ENCODE measurements around the gene TSEN15. TPM values are rescaled to one million over a fixed set of nuclear protein-coding genes. Genes with fewer than 3 reads are reported as not detected.
A peak's percentile ranks its signal among the peaks of the same experiment; 100 is the strongest.
"Not testable (repeated sequence)": the region's sequence is repeated elsewhere in the genome, so short reads cannot be mapped to it uniquely, and the experiment has no call there.

TSEN15 gene
- total RNA-seq, 2 experiments from 2014 or later, result 45.1 to 48.7 TPM

DNA sequence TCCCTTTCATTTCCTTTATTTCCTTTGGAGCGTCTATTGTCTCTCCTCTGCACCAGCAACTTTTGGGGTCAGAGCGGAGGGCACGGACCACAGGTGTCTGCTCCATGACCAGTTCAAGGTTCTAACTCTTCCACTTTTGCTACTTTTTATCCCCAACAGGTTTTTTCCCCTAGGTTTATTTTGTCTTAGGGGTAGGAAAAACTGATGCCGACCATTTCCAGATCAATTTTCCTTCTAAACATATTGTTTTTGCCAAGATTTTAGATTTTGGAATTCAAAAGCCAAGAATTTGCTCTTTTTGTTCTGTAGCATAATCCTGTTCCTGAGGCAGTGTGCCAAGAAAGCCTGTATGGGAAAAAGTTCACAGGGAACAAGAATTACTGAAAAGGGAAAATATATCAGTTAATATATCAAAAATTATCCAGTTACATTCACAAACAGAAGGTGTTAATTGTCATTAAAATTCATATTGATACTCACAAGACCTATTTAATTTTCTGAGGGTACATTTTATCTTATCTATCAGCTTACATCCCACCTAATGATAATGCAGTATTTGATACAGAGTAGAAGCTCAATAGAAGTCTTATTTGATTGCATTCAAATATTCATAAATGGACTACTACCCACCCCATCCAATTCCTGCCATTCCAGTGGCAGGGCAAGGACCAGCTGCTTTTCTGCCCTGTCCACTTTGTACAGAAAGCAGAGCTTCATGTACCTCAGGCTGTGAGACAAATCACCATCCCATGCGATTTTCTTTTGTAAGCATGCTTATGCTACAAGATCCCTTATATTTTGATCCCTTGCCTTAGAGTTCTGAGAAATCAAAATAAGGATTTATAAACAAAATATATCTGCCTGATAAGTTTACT is 31.2 kb downstream of the TSEN15 start:
- H3K4me3 Mint-ChIP-seq, result no peak overlapping the region
- H3K27me3 Mint-ChIP-seq (ENCODE audit: low read depth), result no peaks in the 10 kb centered on the region
- ATAC-seq (no peak), DNase-seq (no peak)
- POLR2A ChIA-PET, result no interaction called here
- H3K27ac Mint-ChIP-seq, result no peak overlapping the region
- H3K36me3 Mint-ChIP-seq (ENCODE audit: low read depth), result no peaks in the 10 kb centered on the region
- H3K9me3 Mint-ChIP-seq (ENCODE audit: insufficient read depth), result no peaks in the 10 kb centered on the region
- CTCF ChIA-PET, result interaction anchor here (0.6 kb wide), 1 partner anchor 37 kb away, joined by 3 read pairs; no protein-coding TSS in a partner anchor
- no peaks in the 10 kb centered on the region for H3K4me1 Mint-ChIP-seq (ENCODE audit: low read depth)

DNA sequence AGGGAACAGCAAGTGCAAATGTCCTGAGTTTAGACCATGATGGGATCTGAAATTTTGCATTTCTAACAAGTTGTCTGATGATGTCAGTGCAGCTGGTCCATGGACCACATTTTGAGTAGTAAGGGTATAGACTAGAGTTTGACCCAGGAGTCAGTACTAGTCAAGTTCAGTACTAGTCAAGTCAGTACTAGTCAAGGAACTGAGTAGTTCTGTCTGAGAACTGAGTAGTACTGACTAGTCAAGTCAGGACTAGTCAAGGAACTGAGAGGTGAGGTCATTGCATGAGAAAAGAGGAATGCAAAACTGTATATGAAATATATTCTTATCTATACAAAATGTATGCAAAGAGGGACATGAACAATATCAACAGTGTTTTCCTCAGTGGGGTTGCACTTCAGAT is 34.1 kb downstream of the TSEN15 start:
- no peaks in the 10 kb centered on the region for H3K4me1 Mint-ChIP-seq (ENCODE audit: low read depth)
- H3K9me3 Mint-ChIP-seq (ENCODE audit: insufficient read depth), result no peaks in the 10 kb centered on the region
- H3K27ac Mint-ChIP-seq, result no peak overlapping the region
- DNase-seq (no peak), ATAC-seq (no peak)
- H3K36me3 Mint-ChIP-seq (ENCODE audit: low read depth), result no peaks in the 10 kb centered on the region
- no peak overlapping the region for H3K4me3 Mint-ChIP-seq
- POLR2A ChIA-PET, result no interaction called here
- CTCF ChIA-PET, result no interaction called here
- no peaks in the 10 kb centered on the region for H3K27me3 Mint-ChIP-seq (ENCODE audit: low read depth)

DNA sequence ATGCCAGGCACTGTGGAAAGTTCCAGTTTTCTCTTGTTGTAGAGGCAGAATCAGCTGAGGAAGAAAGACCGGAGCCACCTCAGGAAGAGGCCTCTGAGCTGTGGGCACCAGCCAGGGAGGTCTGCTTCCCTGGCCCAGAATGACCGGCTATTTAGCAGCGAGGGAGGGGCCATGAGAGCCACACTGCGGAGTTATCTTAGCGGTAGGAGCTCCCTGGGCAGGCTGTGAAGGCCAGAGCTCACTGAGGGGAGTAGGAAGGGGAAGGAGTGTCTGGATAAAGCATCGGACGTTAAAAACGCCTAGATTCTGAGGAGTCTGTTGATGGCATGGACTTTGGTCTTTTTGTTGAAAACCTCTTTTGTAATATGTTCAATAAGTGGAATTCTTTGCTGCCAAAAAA is 36.5 kb downstream of the TSEN15 start:
- H3K36me3 Mint-ChIP-seq (ENCODE audit: low read depth), result no peaks in the 10 kb centered on the region
- no peaks in the 10 kb centered on the region for H3K9me3 Mint-ChIP-seq (ENCODE audit: insufficient read depth)
- H3K27ac Mint-ChIP-seq, result no peak overlapping the region
- H3K4me3 Mint-ChIP-seq, result no peak overlapping the region
- no peak for DNase-seq
- no peak for ATAC-seq
- CTCF ChIA-PET, result interaction anchor here (1.3 kb wide), 1 partner anchor 13 kb away, joined by 3 read pairs; no protein-coding TSS in a partner anchor
- no peaks in the 10 kb centered on the region for H3K4me1 Mint-ChIP-seq (ENCODE audit: low read depth)
- H3K27me3 Mint-ChIP-seq (ENCODE audit: low read depth), result no peaks in the 10 kb centered on the region
- POLR2A ChIA-PET, result no interaction called here

DNA sequence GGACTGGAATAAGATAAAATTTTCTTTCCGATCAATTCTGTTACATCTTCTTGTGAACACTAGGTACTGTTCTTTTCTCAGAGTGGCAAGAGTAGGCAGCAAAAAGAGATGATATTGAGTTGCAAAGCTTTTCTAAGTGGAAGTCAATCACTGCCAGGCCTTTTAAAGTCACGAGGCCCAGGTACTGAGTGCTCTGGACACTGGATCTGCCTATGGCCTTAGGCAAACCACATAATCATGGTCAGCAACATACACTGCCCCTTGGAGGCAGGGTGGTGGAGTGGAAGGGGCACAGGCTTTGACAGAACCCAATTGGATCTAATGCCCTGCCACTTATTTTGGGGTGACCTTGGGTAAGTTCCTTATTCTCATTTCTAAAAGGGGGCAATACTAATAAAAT is 41.5 kb downstream of the TSEN15 start:
- DNase-seq (no peak), ATAC-seq (no peak)
- ChIA-PET POLR2A (no interaction called here), CTCF (interaction anchor here (0.9 kb wide), 1 partner anchor 36 kb away, joined by 3 read pairs; no protein-coding TSS in a partner anchor)
- H3K4me1 Mint-ChIP-seq (ENCODE audit: low read depth), result no peaks in the 10 kb centered on the region
- H3K9me3 Mint-ChIP-seq (ENCODE audit: insufficient read depth), result no peaks in the 10 kb centered on the region
- H3K27me3 Mint-ChIP-seq (ENCODE audit: low read depth), result no peaks in the 10 kb centered on the region
- H3K27ac Mint-ChIP-seq, result no peak overlapping the region
- no peak overlapping the region for H3K4me3 Mint-ChIP-seq
- peaks cover 4% of the 10 kb centered on the region for H3K36me3 Mint-ChIP-seq (ENCODE audit: low read depth)

DNA sequence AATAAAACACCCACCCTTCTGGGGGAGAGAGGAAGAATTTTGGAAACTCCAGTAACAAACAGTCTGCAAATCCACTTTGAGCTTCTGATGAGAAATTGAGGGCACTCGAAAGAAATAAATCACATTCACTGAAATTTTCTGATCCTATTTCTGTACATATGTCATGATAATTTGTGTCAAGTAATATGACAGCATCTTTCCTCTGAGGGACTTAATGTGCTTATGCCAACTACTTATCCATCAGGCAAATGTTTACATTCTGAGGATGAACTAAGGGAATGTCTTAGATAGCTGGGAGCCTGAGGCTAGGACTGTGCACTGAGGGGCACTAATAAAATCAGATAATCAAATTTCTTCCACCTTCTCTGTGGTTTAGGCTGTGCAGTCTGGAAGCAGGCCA is 44.5 kb downstream of the TSEN15 start:
- no peak overlapping the region for H3K27ac Mint-ChIP-seq
- H3K4me3 Mint-ChIP-seq, result no peak overlapping the region
- CTCF ChIA-PET, result no interaction called here
- POLR2A ChIA-PET, result no interaction called here
- ATAC-seq, result no peak
- no peaks in the 10 kb centered on the region for H3K9me3 Mint-ChIP-seq (ENCODE audit: insufficient read depth)
- H3K27me3 Mint-ChIP-seq (ENCODE audit: low read depth), result no peaks in the 10 kb centered on the region
- H3K4me1 Mint-ChIP-seq (ENCODE audit: low read depth), result no peaks in the 10 kb centered on the region
- DNase-seq, result no peak
- H3K36me3 Mint-ChIP-seq (ENCODE audit: low read depth), result peaks cover 8% of the 10 kb centered on the region

DNA sequence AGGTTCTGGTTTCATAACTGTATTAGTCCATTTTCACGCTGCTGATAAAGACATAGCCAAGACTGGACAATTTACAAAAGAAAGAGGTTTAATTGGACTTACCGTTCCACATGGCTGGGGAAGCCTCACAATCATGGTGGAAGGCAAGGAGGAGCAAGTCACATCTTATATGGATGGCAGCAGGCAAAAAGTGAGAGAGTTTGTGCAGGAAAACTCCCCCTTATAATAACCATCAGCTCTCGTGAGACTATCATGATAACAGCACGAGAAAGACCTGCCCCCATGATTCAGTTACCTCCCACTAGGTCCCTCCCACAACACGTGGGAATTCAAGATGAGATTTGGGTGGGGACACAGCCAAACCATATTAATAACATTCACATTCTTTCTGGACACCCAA is 45.0 kb downstream of the TSEN15 start:
- H3K36me3 Mint-ChIP-seq (ENCODE audit: low read depth), result not testable (repeated sequence)

DNA sequence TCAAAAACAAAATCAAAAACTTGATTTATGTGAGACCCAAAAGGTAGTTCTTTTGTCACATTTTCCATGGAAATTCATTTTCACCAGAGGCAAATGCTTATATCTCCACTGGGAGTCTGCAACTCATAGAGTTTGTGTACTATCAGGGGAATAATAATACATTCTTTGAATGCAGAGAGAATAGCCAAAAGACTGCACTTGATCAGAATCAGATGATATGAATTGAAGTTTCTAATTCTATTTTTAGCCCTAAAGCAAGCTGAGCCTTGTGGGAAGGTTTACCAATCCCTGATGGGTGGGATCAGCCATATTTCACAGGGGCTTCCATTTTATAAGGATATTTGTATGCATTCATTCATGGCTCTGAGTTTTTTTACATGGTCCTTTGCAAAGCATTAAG is 49.6 kb downstream of the TSEN15 start:
- Mint-ChIP-seq H3K9me3 (ENCODE audit: insufficient read depth) (peaks cover under 1% of the 10 kb centered on the region), H3K27ac (no peak overlapping the region), H3K4me3 (no peak overlapping the region), H3K4me1 (ENCODE audit: low read depth) (no peaks in the 10 kb centered on the region), H3K36me3 (ENCODE audit: low read depth) (peaks cover 8% of the 10 kb centered on the region), H3K27me3 (ENCODE audit: low read depth) (no peaks in the 10 kb centered on the region)
- no peak for DNase-seq
- ATAC-seq, result no peak
- ChIA-PET CTCF (no interaction called here), POLR2A (no interaction called here)

More for the DNA sequence above, 45.0 kb downstream of the TSEN15 start:
- CTCF ChIA-PET; H3K4me1 Mint-ChIP-seq (ENCODE audit: low read depth); H3K27me3 Mint-ChIP-seq (ENCODE audit: low read depth); DNase-seq; H3K4me3 Mint-ChIP-seq; H3K9me3 Mint-ChIP-seq (ENCODE audit: insufficient read depth); ATAC-seq; H3K27ac Mint-ChIP-seq; POLR2A ChIA-PET: not testable (repeated sequence)

DNA sequence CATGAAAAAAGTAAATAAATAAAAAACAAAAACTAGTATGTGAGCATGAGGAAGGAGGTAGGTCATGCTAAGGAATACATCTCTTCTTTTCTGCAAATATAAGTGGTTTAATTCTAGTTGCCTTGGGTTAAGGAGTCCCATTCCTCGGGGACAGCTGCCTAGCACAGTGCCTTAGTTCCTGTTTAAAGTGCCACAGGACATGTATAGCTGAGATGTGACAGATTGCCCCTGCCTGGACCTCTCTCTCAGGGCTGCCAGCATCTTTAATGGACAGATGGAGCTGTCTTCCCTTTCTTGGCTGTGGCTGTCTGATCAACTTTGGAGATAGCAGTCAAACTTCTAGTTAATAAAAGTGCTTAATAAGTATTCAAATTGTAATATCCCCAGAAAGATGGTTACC is 50.0 kb downstream of the TSEN15 start:
- H3K4me3 Mint-ChIP-seq, result no peak overlapping the region
- ChIA-PET POLR2A (no interaction called here), CTCF (no interaction called here)
- H3K9me3 Mint-ChIP-seq (ENCODE audit: insufficient read depth), result peaks cover 5% of the 10 kb centered on the region
- H3K27me3 Mint-ChIP-seq (ENCODE audit: low read depth), result no peaks in the 10 kb centered on the region
- no peaks in the 10 kb centered on the region for H3K4me1 Mint-ChIP-seq (ENCODE audit: low read depth)
- ATAC-seq (no peak), DNase-seq (no peak)
- H3K27ac Mint-ChIP-seq, result no peak overlapping the region
- peaks cover 4% of the 10 kb centered on the region for H3K36me3 Mint-ChIP-seq (ENCODE audit: low read depth)

DNA sequence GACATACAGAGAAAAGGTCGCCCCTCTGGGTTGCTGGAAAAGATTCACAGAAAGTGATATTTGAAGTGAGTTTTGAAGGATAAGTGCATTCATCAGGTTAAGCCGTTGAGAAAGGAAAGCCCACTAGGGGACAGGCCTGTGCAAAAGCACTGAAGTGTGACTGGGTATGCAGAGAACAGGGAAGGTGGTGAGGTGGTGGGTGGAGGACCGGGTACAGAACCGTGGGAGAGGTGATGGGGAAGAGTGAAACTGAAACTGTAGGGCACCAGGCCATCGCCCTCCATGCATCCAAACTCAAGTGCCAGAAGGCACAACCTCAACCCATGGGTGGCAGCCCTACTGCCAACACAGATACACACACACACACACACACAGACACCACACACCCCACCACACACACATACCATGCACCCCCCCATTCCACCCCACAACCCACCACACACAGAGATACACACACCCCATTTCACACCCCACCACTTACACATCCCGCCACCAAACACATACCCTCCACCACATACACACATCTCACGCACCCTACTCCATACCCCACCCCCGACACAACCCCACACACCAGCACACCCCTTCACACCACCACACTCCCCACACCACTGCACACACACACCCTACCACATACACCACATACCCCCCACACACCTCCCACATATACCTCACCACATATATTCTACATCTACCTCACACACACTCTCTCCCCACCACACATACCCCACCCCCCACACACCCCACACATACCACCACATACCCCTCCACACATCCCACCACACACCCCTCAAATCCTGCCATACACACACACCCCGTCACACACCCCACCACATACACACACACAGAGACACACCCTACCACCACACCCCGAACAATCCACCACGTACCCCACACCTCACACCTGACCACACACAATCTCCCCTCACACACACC is 59.0 kb downstream of the TSEN15 start:
- peak; percentile 21 for DNase-seq
- Mint-ChIP-seq H3K36me3 (ENCODE audit: low read depth) (no peaks in the 10 kb centered on the region), H3K27me3 (ENCODE audit: low read depth) (no peaks in the 10 kb centered on the region), H3K9me3 (ENCODE audit: insufficient read depth) (peaks cover 10% of the 10 kb centered on the region), H3K4me3 (no peak overlapping the region), H3K27ac (peak overlapping the region; percentile 50), H3K4me1 (ENCODE audit: low read depth) (peaks cover 6% of the 10 kb centered on the region)
- CTCF ChIA-PET, result no interaction called here
- peak; percentile 47 for ATAC-seq
- POLR2A ChIA-PET, result no interaction called here

DNA sequence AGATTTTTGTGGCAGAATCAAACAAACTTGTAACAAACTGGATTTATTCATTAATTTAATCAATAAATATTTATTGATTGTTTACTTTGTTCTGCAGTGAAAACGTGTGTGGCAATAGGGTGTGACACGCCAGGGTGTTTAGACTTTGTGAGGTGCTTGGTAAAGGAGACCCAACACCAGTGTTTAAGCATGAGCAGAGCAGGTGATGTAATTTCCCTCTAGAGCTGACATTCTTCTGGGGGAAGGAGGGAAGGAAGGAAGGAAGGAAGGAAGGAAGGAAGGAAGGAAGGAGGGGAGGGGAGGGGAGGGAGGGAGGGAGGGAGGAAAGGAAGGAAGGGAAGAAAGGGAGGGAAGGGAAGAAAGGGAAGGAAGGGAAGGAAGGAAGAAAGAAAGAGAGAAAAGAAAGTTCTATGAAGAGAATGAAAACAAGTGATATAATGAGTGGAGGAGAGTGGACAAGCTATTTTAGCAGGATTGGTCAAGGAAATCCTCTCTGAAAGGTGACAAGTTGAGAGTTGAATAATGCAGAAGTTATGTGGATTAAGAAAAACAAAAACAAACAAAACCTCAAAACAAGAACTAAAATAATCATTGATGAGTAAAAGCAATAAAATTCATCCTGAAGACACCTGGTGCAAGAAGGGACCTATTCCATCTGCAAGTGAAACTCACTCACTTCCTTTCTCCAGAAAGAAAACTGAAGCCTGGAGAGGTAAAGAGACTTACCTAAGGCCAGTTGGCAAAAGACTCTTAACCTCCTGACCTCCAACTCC is 60.8 kb downstream of the TSEN15 start:
- no peaks in the 10 kb centered on the region for H3K36me3 Mint-ChIP-seq (ENCODE audit: low read depth)
- CTCF ChIA-PET, result no interaction called here
- no peak overlapping the region for H3K27ac Mint-ChIP-seq

DNA sequence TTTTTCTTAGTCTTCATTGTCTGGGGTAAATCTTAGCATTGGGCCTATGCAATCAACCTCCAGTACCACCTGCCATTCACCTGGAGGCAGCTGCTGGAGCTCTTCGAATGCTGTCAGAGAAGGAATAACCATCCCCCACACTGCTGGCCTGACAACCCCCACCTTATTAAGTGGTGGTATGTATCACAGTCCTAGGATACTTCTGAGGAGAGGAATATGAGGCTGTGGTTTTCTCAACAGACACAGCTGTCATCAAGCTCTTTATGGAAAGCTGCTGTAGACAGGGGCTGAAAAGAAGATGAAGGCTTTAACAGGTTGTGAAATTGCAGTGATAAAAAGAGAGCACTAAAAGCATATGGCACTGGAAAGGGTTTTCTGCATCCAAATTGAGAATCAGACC is 61.7 kb downstream of the TSEN15 start:
- no peak overlapping the region for H3K4me3 Mint-ChIP-seq
- H3K4me1 Mint-ChIP-seq (ENCODE audit: low read depth), result peaks cover 6% of the 10 kb centered on the region
- H3K36me3 Mint-ChIP-seq (ENCODE audit: low read depth), result no peaks in the 10 kb centered on the region
- H3K9me3 Mint-ChIP-seq (ENCODE audit: insufficient read depth), result no peaks in the 10 kb centered on the region
- H3K27ac Mint-ChIP-seq, result no peak overlapping the region
- ATAC-seq, result no peak
- no peak for DNase-seq
- ChIA-PET POLR2A (no interaction called here), CTCF (no interaction called here)
- no peaks in the 10 kb centered on the region for H3K27me3 Mint-ChIP-seq (ENCODE audit: low read depth)

More for the DNA sequence above, 60.8 kb downstream of the TSEN15 start:
- DNase-seq (no peak), ATAC-seq (no peak)
- Mint-ChIP-seq H3K4me1 (ENCODE audit: low read depth) (peaks cover 6% of the 10 kb centered on the region), H3K27me3 (ENCODE audit: low read depth) (no peaks in the 10 kb centered on the region), H3K9me3 (ENCODE audit: insufficient read depth) (no peaks in the 10 kb centered on the region), H3K4me3 (no peak overlapping the region)
- POLR2A ChIA-PET, result no interaction called here
